ENCODE results near the gene ARHGAP45. TPM values are rescaled to one million over a fixed set of nuclear protein-coding genes. Genes with fewer than 3 reads are reported as not detected.

ARHGAP45 gene
- total and polyA plus RNA-seq, 12 donors: 1.9 to 27.4 (median 4.3) TPM

DNA sequence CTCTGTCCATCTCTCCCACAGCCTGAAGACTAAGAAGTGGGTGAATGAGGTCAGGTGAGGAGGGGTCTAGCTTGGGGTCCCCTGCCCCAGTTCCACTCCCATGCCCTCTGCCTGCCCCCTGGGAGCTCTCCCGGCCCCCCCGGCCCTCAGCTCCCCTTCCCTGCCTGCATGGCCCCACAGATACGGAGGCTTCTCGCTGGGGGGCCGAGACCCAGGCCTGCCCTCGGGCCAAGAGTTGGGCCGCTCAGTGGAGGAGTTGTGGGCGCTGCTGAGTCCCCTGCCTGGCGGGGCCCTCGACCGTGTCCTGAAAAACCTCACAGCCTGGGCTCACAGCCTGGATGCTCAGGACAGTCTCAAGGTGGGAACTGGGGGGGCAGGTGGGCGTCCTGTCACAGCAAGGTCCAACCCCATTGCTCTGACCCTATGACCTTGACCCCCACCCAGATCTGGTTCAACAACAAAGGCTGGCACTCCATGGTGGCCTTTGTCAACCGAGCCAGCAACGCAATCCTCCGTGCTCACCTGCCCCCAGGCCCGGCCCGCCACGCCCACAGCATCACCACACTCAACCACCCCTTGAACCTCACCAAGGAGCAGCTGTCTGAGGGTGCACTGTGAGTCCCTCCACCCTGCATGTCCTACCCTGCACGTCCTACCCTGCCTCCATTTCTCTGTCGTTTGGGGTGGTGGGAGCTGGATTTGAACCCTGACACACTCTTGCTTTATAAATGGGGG is 10.9 kb upstream of the ARHGAP45 start:
- Histone ChIP-seq H3K4me1 (no peaks in the 10 kb centered on the region), H3K27me3 (no peaks in the 10 kb centered on the region), H3K4me3 (no peak overlapping the region), H3K9me3 (peaks cover 0 to 65% (median 34%) of the 10 kb centered on the region in 11 donors), H3K27ac (no peak overlapping the region), H3K36me3 (peaks cover 0 to 39% (median 0%) of the 10 kb centered on the region in 9 donors)
- ATAC-seq (peak in 1 of 8 donors; percentile 21), DNase-seq (no peak)
- intact Hi-C loops (cut with DNase I): no loop called here
- WGBS, 2 donors: 96 to 97% methylated on average over 20 of the region's 20 CpGs
- TF ChIP-seq, protein P1, sequence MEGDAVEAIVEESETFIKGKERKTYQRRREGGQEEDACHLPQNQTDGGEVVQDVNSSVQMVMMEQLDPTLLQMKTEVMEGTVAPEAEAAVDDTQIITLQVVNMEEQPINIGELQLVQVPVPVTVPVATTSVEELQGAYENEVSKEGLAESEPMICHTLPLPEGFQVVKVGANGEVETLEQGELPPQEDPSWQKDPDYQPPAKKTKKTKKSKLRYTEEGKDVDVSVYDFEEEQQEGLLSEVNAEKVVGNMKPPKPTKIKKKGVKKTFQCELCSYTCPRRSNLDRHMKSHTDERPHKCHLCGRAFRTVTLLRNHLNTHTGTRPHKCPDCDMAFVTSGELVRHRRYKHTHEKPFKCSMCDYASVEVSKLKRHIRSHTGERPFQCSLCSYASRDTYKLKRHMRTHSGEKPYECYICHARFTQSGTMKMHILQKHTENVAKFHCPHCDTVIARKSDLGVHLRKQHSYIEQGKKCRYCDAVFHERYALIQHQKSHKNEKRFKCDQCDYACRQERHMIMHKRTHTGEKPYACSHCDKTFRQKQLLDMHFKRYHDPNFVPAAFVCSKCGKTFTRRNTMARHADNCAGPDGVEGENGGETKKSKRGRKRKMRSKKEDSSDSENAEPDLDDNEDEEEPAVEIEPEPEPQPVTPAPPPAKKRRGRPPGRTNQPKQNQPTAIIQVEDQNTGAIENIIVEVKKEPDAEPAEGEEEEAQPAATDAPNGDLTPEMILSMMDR (IDR thresholded peaks at IDR 0.05): no peak

DNA sequence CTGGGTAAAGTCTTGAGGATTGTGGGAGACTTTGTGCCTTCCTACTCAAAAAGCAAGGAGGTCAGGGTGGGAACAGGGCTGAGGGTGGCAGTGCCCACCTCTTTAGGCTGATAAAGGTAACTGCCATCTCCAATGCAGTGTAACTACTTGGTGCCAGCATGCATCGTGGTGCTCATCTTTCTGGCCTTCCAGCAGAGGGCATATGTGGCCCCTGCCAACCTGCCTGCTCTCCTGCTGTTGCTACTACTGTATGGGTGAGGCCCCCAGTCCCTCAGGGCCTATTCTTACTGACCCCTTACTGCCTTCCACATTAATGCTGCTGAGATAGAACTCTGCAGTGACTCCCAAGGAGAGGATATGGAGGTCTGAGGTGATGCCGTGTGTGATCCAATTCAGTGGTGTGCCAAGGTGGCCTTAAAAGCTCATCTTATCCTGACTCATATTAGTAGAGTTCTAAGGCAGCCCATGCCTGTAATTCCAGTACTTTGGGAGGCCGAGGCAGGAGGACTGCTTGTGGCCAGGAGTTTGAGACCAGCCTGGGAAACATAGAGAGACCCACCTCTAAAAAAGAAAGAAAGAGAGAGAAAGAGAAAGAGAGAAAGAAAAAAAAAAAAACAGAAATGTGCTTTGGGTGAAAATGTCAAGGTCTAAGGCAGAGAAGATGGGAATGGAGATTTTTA is 9.7 kb upstream of the ARHGAP45 start:
- intact Hi-C loops (cut with DNase I): no loop called here
- 42 to 54% methylated on average over 3 of the region's 3 CpGs for WGBS, 2 donors
- TF ChIP-seq, protein P1 (IDR thresholded peaks at IDR 0.05): peak in 2 of 9 donors; percentile 5 to 39
- Histone ChIP-seq H3K27me3 (no peaks in the 10 kb centered on the region), H3K9me3 (peaks cover 0 to 65% (median 34%) of the 10 kb centered on the region in 11 donors), H3K4me1 (no peaks in the 10 kb centered on the region), H3K4me3 (no peak overlapping the region), H3K36me3 (peaks cover 0 to 39% (median 0%) of the 10 kb centered on the region in 9 donors), H3K27ac (no peak overlapping the region)
- ATAC-seq: peak in 1 of 8 donors; percentile 33
- no peak for DNase-seq

DNA sequence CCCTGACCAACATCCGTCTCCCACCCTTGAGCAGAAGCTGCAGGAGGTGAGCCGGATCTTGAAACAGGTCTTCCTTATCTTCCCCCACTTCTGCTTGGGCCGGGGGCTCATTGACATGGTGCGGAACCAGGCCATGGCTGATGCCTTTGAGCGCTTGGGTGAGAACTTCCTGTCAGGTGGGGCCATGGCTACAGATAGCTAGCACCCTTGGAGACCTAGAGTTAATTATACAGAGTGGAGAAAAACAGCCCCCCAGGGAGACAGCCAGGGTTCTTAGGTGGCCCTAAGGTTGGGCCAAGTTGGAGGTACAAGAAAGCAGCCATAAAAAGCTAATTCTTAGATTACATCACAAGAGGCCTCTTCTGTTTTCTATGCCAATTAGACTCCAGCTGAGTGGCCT is 8.9 kb upstream of the ARHGAP45 start:
- no peak for DNase-seq
- Histone ChIP-seq H3K27me3 (no peaks in the 10 kb centered on the region), H3K27ac (no peak overlapping the region), H3K36me3 (peaks cover 0 to 39% (median 0%) of the 10 kb centered on the region in 9 donors), H3K9me3 (peaks cover 0 to 65% (median 34%) of the 10 kb centered on the region in 11 donors), H3K4me1 (no peaks in the 10 kb centered on the region), H3K4me3 (no peak overlapping the region)
- 96% methylated on average over 5 of the region's 5 CpGs for WGBS, 2 donors
- TF ChIP-seq, protein P1 (IDR thresholded peaks at IDR 0.05): no peak
- intact Hi-C loops (cut with DNase I): no loop called here
- no peak for ATAC-seq

DNA sequence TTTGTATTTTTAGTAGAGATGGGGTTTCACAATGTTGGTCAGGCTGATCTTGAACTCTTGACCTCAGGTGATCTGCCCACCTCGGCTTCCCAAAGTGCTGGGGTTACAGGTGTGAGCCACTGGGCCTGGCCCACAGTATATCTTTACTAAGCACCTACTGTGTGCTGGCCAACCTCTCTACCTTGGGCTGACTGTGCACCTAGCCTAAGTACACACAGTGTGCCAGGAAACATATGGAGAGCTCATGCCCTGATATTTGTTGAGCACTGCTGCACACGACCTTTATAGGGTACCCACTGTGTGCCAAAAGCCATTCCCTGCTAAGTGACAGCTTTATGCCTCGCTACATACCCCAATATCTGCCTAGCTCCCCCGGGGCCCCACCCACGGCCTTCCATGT is 6.3 kb upstream of the ARHGAP45 start:
- intact Hi-C loops (cut with DNase I): no loop called here
- TF ChIP-seq, protein P1 (IDR thresholded peaks at IDR 0.05): no peak
- Histone ChIP-seq H3K36me3 (peaks cover 0 to 38% (median 0%) of the 10 kb centered on the region in 9 donors), H3K4me1 (peaks cover 0 to 14% (median 11%) of the 10 kb centered on the region in 9 donors), H3K4me3 (no peak overlapping the region), H3K27ac (no peak overlapping the region), H3K27me3 (peaks cover 0 to 22% (median 15%) of the 10 kb centered on the region in 7 donors), H3K9me3 (peaks cover 0 to 52% (median 33%) of the 10 kb centered on the region in 11 donors)
- WGBS, 2 donors: 88 to 90% methylated on average over 5 of the region's 5 CpGs
- DNase-seq (no peak), ATAC-seq (no peak)

Data from heart right ventricle (tissue), 16 donors.